ENCODE results near the gene GNGT1. TPM values are rescaled to one million over a fixed set of nuclear protein-coding genes. Genes with fewer than 3 reads are reported as not detected.
"Not testable (repeated sequence)": the region's sequence is repeated elsewhere in the genome, so short reads cannot be mapped to it uniquely, and the experiment has no call there.

The GNGT1 gene
- polyA plus RNA-seq, 1 of the 3 experiments (the other 2 are of a cell fraction), result 0.15 TPM

- H2AFZ ChIP-seq (ENCODE audit: low read depth); H3K9me2 ChIP-seq; H3K4me2 ChIP-seq; H3K27ac ChIP-seq (ENCODE audit: low read depth in 2 of 2, low read length in 1 of 2); H3K27me3 ChIP-seq (ENCODE audit: insufficient read depth); CTCF ChIA-PET; H3K79me2 ChIP-seq (ENCODE audit: insufficient read depth); H3K36me3 ChIP-seq (replicated peaks in 1 of 2; ENCODE audit: control insufficient read depth in 1 of 2, insufficient read depth in 2 of 2, low read length in 1 of 2); H3K4me3 ChIP-seq (ENCODE audit: low read depth in 2 of 2, low read length in 1 of 2); H3K9ac ChIP-seq; POLR2A ChIA-PET; H4K20me1 ChIP-seq (ENCODE audit: insufficient read depth); H3K9me3 ChIP-seq; DNase-seq: not testable (repeated sequence)
- 86% methylated on average over 4 of the region's 4 CpGs for WGBS (ENCODE audit: low lambda C conversion rate)
- Histone ChIP-seq H3K4me1 (ENCODE audit: control insufficient read depth in 1 of 2, insufficient read depth in 2 of 2, low read depth in 1 of 2, low read length in 1 of 2) (peaks cover 11 to 13% of the 10 kb centered on the region in 2 experiments; a peak in 3 of 4 replicates), H3F3A (replicated peaks; ENCODE audit: insufficient read depth) (peaks cover 18% of the 10 kb centered on the region)
Measured at GRCh38 chr7:93916315-93916714, 9.9 kb downstream of the GNGT1 start.

- ChIA-PET POLR2A (interaction anchor here (1.3 to 1.7 kb wide), 4 partner anchors 25 to 44 kb away, joined by 3 to 8 read pairs (median 4); no protein-coding TSS in a partner anchor), CTCF (interaction anchor here (0.5 to 3.3 kb wide), 13 partner anchors 10 to 515 kb away, joined by 3 to 17 read pairs (median 4); partner anchors contain the start of gene TFPI2)
- no peak overlapping the region for H3K9ac ChIP-seq
- H3K4me1 ChIP-seq (ENCODE audit: control insufficient read depth in 1 of 2, insufficient read depth in 2 of 2, low read depth in 1 of 2, low read length in 1 of 2), result peaks cover 14 to 22% of the 10 kb centered on the region in 2 experiments; a peak in 3 of 4 replicates
- H4K20me1 ChIP-seq (ENCODE audit: insufficient read depth), result no peaks in the 10 kb centered on the region
- no peak for TF ChIP-seq GABPA (IDR thresholded peaks at IDR 0.05; ENCODE audit: low read depth)
- TF ChIP-seq EZH2phosphoT487 (IDR thresholded peaks at IDR 0.05; ENCODE audit: borderline replicate concordance, low read depth), result no peak
- TF ChIP-seq MXI1 (IDR thresholded peaks at IDR 0.05; ENCODE audit: low read depth, low read length), result no peak
- peak overlapping the region; percentile 73 for H3K4me2 ChIP-seq
- peaks cover 30% of the 10 kb centered on the region for H3K79me2 ChIP-seq (ENCODE audit: insufficient read depth)
- peaks cover 8% of the 10 kb centered on the region for H3F3A ChIP-seq (replicated peaks; ENCODE audit: insufficient read depth)
- H3K27me3 ChIP-seq (ENCODE audit: insufficient read depth), result no peaks in the 10 kb centered on the region
- no peaks in the 10 kb centered on the region for H3K9me2 ChIP-seq
- no peak overlapping the region; a peak in 1 of 4 replicates for H3K4me3 ChIP-seq (ENCODE audit: low read depth in 2 of 2, low read length in 1 of 2)
- peak overlapping the region; percentile 92 for H2AFZ ChIP-seq (ENCODE audit: low read depth)
- peaks cover 3 to 4% of the 10 kb centered on the region in 2 experiments for H3K36me3 ChIP-seq (replicated peaks in 1 of 2; ENCODE audit: control insufficient read depth in 1 of 2, insufficient read depth in 2 of 2, low read length in 1 of 2)
- WGBS (ENCODE audit: low lambda C conversion rate), result 77% methylated on average over 6 of the region's 6 CpGs
- peak overlapping the region; percentile 78 to 98; a peak in 3 of 4 replicates for H3K27ac ChIP-seq (ENCODE audit: low read depth in 2 of 2, low read length in 1 of 2)
- no peaks in the 10 kb centered on the region for H3K9me3 ChIP-seq
- DNase-seq, result no peak
Measured at GRCh38 chr7:93920496-93921182, 14.3 kb downstream of the GNGT1 start.

GRCh38 chr7:93921186-93921585 is 14.8 kb downstream of the GNGT1 start:
- peaks cover 7% of the 10 kb centered on the region in 2 experiments for H3K36me3 ChIP-seq (replicated peaks in 1 of 2; ENCODE audit: control insufficient read depth in 1 of 2, insufficient read depth in 2 of 2, low read length in 1 of 2)
- H3K9ac ChIP-seq, result peak overlapping the region; percentile 73
- peak overlapping the region; percentile 92 for H2AFZ ChIP-seq (ENCODE audit: low read depth)
- 56% methylated on average over 8 of the region's 8 CpGs for WGBS (ENCODE audit: low lambda C conversion rate)
- POLR2A ChIA-PET, result interaction anchor here (0.5 to 1.7 kb wide), 7 partner anchors 18 to 201 kb away, joined by 3 to 8 read pairs (median 4); no protein-coding TSS in a partner anchor
- no peaks in the 10 kb centered on the region for H3K9me3 ChIP-seq
- no peak for DNase-seq
- peaks cover 14 to 22% of the 10 kb centered on the region in 2 experiments; a peak in 3 of 4 replicates for H3K4me1 ChIP-seq (ENCODE audit: control insufficient read depth in 1 of 2, insufficient read depth in 2 of 2, low read depth in 1 of 2, low read length in 1 of 2)
- H3F3A ChIP-seq (replicated peaks; ENCODE audit: insufficient read depth), result peaks cover 8% of the 10 kb centered on the region
- H3K4me3 ChIP-seq (ENCODE audit: low read depth in 2 of 2, low read length in 1 of 2), result peak overlapping the region; percentile 69 to 79
- no peaks in the 10 kb centered on the region for H3K27me3 ChIP-seq (ENCODE audit: insufficient read depth)
- TF ChIP-seq CHD2 (IDR thresholded peaks at IDR 0.05; ENCODE audit: low read length, partially characterized antibody) (no peak), FOXM1 (IDR thresholded peaks at IDR 0.05; ENCODE audit: low read depth) (no peak), MXI1 (IDR thresholded peaks at IDR 0.05; ENCODE audit: low read depth, low read length) (no peak)
- CTCF ChIA-PET, result interaction anchor here (0.5 to 3.3 kb wide), 22 partner anchors 11 to 514 kb away, joined by 3 to 17 read pairs (median 4); partner anchors contain the start of gene TFPI2
- H3K79me2 ChIP-seq (ENCODE audit: insufficient read depth), result peaks cover 30% of the 10 kb centered on the region
- no peaks in the 10 kb centered on the region for H3K9me2 ChIP-seq
- H3K4me2 ChIP-seq, result peak overlapping the region; percentile 73
- no peaks in the 10 kb centered on the region for H4K20me1 ChIP-seq (ENCODE audit: insufficient read depth)
- peak overlapping the region; percentile 78 to 98 for H3K27ac ChIP-seq (ENCODE audit: low read depth in 2 of 2, low read length in 1 of 2)

Measured in SK-N-SH (cell line).